Fibroblast of lung (primary cell): Measurements from ENCODE around the gene BTC. TPM values are rescaled to one million over a fixed set of nuclear protein-coding genes. Genes with fewer than 3 reads are reported as not detected.

ENCODE experiments used
- DNase-seq, 2 donors: peaks; one replicate each; pipeline versions ENCODE4 v3.0.0 to v3.0.0-alpha.2; 2010; ENCODE audit warnings: low read depth in 2 of 2
- H2AFZ ChIP-seq: 2 replicates; pipeline ENCODE4 v1.5.1; 2012; ENCODE audit warnings: low read length, control low read depth, inconsistent platforms
- H3K27ac ChIP-seq: 2 replicates; pipeline ENCODE4 v1.5.1; 2011; ENCODE audit warnings: low read length, control low read depth; ENCODE audit not compliant: insufficient read depth
- H3K27me3 ChIP-seq: 2 replicates; pipeline ENCODE4 v1.5.1; 2011; ENCODE audit warnings: mild to moderate bottlenecking, low read length; ENCODE audit not compliant: control insufficient read depth, insufficient read depth
- H3K36me3 ChIP-seq: 2 replicates; pipeline ENCODE4 v1.5.1; 2011; ENCODE audit warnings: low read length; ENCODE audit not compliant: control insufficient read depth, insufficient read depth
- H3K4me1 ChIP-seq: 2 replicates; pipeline ENCODE4 v1.5.1; 2011; ENCODE audit warnings: low read length; ENCODE audit not compliant: control insufficient read depth, insufficient read depth; ENCODE audit errors: extremely low read depth
- H3K4me2 ChIP-seq: 2 replicates; pipeline ENCODE4 v1.5.1; 2011; ENCODE audit warnings: low read length, control low read depth; ENCODE audit not compliant: insufficient read depth; ENCODE audit errors: extremely low read depth
- H3K4me3 ChIP-seq, 4 experiments: fragments of 200-600 bp in 1 of 4; sonication (generic) in 1 of 4; replicated peaks in 1 of 4; 2 replicates each; pipeline ENCODE4 v1.5.1; 2011 to 2016; ENCODE audit warnings: low read length in 4 of 4, low read depth in 3 of 4, mild to moderate bottlenecking in 3 of 4, control low read depth in 2 of 4, inconsistent platforms in 1 of 4, mixed read lengths in 1 of 4; ENCODE audit not compliant: insufficient read depth in 1 of 4; ENCODE audit errors: control extremely low read depth in 1 of 4
- H3K79me2 ChIP-seq: 2 replicates; pipeline ENCODE4 v1.5.1; 2012; ENCODE audit warnings: mild to moderate bottlenecking, low read length, inconsistent platforms; ENCODE audit not compliant: control insufficient read depth, insufficient read depth
- H3K9ac ChIP-seq: 2 replicates; pipeline ENCODE4 v1.5.1; 2011; ENCODE audit warnings: mild to moderate bottlenecking, low read length, control low read depth; ENCODE audit not compliant: insufficient read depth
- H3K9me3 ChIP-seq: 2 replicates; pipeline ENCODE4 v1.5.1; 2012; ENCODE audit warnings: low read depth, low read length; ENCODE audit not compliant: control insufficient read depth, insufficient read depth
- H4K20me1 ChIP-seq: 2 replicates; pipeline ENCODE4 v1.5.1; 2011; ENCODE audit warnings: low read length; ENCODE audit not compliant: control insufficient read depth, insufficient read depth; ENCODE audit errors: extremely low read depth
- EZH2 ChIP-seq: IDR thresholded peaks from 2 replicates; pipeline ENCODE4 v1.5.1; 2012; ENCODE audit warnings: low read length, control low read depth, mild to moderate bottlenecking; ENCODE audit errors: missing control alignments
- polyA plus RNA-seq, 2 donors: library from polyadenylated mRNA; depleted of rRNA in 1 of 2; stranded (reverse) in 1 of 2; unstranded in 1 of 2; fragments of >200 nt; gene quantifications; 2 replicates each; pipeline ENCODE4 v1.2.1, GENCODE V29; 2011 to 2012; ENCODE audit warnings: missing spikeins in 1 of 2
- total RNA-seq: library from RNA; depleted of rRNA; stranded (reverse); fragments of >200 nt; gene quantifications from 2 replicates; pipeline ENCODE4 v1.2.1, GENCODE V29; 2014
- TF ChIP-seq, protein P1 (sequence below), 2 donors: IDR thresholded peaks in 1 of 2; conservative IDR thresholded peaks in 1 of 2; 1 replicate in 1 of 2; 2 replicates in 1 of 2; pipeline ENCODE4 v1.5.1; 2011 to 2012; ENCODE audit warnings: low read length in 2 of 2, control low read depth in 1 of 2, inconsistent platforms in 1 of 2, low read depth in 1 of 2, mild to moderate bottlenecking in 1 of 2

The BTC gene
- total and polyA plus RNA-seq, 2 donors (not counting 1 experiment from before 2014, with no cell fraction given), result 0.41 to 7.8 TPM

DNA sequence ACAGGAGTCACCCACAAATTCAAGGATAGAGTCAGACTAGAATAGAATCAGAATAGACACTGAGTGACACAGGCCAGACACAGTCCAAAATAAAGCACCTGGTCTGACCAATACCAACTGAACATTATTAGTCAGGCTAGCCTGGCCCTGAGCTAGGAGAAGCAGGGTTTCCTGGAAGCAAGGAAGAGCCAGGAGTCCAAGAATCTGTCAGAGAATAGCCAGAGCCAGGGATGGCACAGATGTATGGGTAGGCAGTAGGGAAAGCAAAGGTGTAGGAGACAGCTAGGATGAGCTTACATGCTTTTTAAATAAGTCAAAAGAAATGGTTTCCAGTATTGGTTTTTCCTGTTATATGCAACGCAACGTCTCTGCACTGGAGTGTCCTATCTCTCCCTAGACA is 3.7 kb downstream of the BTC start:
- no peaks in the 10 kb centered on the region for H3K79me2 ChIP-seq

DNA sequence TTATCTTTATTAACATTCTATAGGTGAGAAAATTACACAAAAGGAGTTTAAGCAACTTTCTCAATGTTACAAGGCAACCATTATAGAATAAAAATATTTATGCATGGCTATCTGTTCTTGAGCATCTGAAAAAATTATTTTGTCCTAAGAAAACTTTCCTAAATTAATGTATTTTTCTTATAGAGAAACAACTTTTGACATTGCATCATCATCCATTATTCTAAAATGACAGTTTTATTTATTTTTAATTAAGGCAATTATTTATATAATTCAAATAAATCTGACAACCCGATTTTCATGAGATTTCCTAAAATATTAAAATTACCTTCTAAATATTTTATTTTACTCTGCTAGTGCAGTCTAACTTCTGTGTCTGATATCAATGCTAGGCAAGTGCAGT is 4.8 kb downstream of the BTC start:
- Histone ChIP-seq H3K79me2 (no peaks in the 10 kb centered on the region), H3K36me3 (no peaks in the 10 kb centered on the region), H3K9me3 (no peaks in the 10 kb centered on the region), H2AFZ (no peak overlapping the region), H3K4me2 (no peak overlapping the region), H3K4me1 (no peaks in the 10 kb centered on the region), H3K4me3 (no peak overlapping the region), H3K9ac (no peak overlapping the region), H3K27ac (no peak overlapping the region), H3K27me3 (peaks cover 10% of the 10 kb centered on the region), H4K20me1 (no peaks in the 10 kb centered on the region)
- no peak for DNase-seq
- no peak for TF ChIP-seq EZH2
- TF ChIP-seq, protein P1, sequence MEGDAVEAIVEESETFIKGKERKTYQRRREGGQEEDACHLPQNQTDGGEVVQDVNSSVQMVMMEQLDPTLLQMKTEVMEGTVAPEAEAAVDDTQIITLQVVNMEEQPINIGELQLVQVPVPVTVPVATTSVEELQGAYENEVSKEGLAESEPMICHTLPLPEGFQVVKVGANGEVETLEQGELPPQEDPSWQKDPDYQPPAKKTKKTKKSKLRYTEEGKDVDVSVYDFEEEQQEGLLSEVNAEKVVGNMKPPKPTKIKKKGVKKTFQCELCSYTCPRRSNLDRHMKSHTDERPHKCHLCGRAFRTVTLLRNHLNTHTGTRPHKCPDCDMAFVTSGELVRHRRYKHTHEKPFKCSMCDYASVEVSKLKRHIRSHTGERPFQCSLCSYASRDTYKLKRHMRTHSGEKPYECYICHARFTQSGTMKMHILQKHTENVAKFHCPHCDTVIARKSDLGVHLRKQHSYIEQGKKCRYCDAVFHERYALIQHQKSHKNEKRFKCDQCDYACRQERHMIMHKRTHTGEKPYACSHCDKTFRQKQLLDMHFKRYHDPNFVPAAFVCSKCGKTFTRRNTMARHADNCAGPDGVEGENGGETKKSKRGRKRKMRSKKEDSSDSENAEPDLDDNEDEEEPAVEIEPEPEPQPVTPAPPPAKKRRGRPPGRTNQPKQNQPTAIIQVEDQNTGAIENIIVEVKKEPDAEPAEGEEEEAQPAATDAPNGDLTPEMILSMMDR (conservative IDR thresholded peaks at IDR 0.05 in 1 of 2, IDR thresholded peaks at IDR 0.05 in 1 of 2; ENCODE audit: low read depth in 1 of 2, low read length in 2 of 2), result no peak

More for the DNA sequence above, 3.7 kb downstream of the BTC start:
- Histone ChIP-seq H3K4me2 (no peak overlapping the region), H3K27ac (no peak overlapping the region), H3K27me3 (peaks cover 12% of the 10 kb centered on the region), H3K36me3 (no peaks in the 10 kb centered on the region), H3K4me1 (no peaks in the 10 kb centered on the region), H3K9ac (no peak overlapping the region), H4K20me1 (no peaks in the 10 kb centered on the region), H2AFZ (no peak overlapping the region), H3K9me3 (no peaks in the 10 kb centered on the region), H3K4me3 (no peak overlapping the region)
- DNase-seq, result no peak
- TF ChIP-seq EZH2, result no peak

DNA sequence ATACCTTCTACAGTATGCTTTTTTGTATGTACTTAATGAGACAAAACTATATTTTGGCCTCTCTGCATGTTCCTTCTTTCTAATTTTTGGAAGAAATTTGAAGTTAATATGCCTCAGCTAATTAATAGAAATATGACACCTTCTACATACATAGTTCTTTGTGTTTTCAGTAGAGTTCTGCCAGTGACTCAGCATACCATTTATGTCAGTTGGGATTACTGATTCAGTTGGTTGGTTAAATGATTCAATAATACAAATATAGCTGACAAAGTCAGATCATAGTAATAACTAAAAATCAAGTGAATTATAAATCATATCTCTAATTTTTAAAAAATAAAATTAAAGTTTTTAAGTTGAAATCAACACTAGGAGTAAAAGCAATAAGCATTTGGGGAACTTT is 16.8 kb downstream of the BTC start:
- Histone ChIP-seq H3K27me3 (no peaks in the 10 kb centered on the region), H3K4me2 (no peak overlapping the region), H3K4me3 (no peak overlapping the region), H3K9ac (no peak overlapping the region), H2AFZ (no peak overlapping the region), H3K27ac (no peak overlapping the region), H3K4me1 (no peaks in the 10 kb centered on the region), H3K36me3 (no peaks in the 10 kb centered on the region), H4K20me1 (no peaks in the 10 kb centered on the region), H3K79me2 (no peaks in the 10 kb centered on the region), H3K9me3 (no peaks in the 10 kb centered on the region)
- DNase-seq, result peak; percentile 18 to 24
- TF ChIP-seq, protein P1 (conservative IDR thresholded peaks at IDR 0.05 in 1 of 2, IDR thresholded peaks at IDR 0.05 in 1 of 2; ENCODE audit: low read depth in 1 of 2, low read length in 2 of 2), result no peak
- no peak for TF ChIP-seq EZH2
